CD4-positive, alpha-beta T cell (primary cell): ENCODE data around the gene TXNRD2. TPM values are rescaled to one million over a fixed set of nuclear protein-coding genes. Genes with fewer than 3 reads are reported as not detected.

ENCODE experiments used
- ATAC-seq: fragments of 200-7000 bp; cut with Tn5 transposase; one replicate; pipeline ENCODE4 v1.10.0; 2022; ENCODE audit warnings: mild to moderate bottlenecking; ENCODE audit not compliant: poor library complexity
- CTCF ChIA-PET: fragments of 350-600 bp; sonication (Branson Sonifier 250); formaldehyde crosslinking; loops from one replicate; lab custom pipeline; 2021; ENCODE audit warnings: antibody characterized with exemption, inconsistent platforms; lab: Charles Lee
- POLR2A ChIA-PET: fragments of 350-600 bp; sonication (Branson Sonifier 250); formaldehyde crosslinking; loops from one replicate; lab custom pipeline; 2021; ENCODE audit warnings: antibody characterized with exemption, inconsistent platforms; lab: Charles Lee
- DNase-seq, 14 experiments: peaks; one replicate each; pipeline ENCODE4 v3.0.0-alpha.2; 2013 to 2020; ENCODE audit warnings: mixed read lengths in 2 of 14
- H3K27ac ChIP-seq, 2 donors: one replicate each; pipeline versions ENCODE4 v1.5.1 to v1.7.0; 2013; ENCODE audit warnings: low read length in 2 of 2, low read depth in 1 of 2, mild to moderate bottlenecking in 1 of 2
- H3K27me3 ChIP-seq, 2 experiments: 1 replicate in 1 of 2; 2 replicates in 1 of 2; pipeline versions ENCODE4 v1.6.1 to v1.7.0; 2013; ENCODE audit warnings: low read length in 2 of 2, control low read depth in 1 of 2, mild to moderate bottlenecking in 1 of 2, moderate library complexity in 1 of 2; ENCODE audit not compliant: insufficient read depth in 2 of 2, control insufficient read depth in 1 of 2
- H3K36me3 ChIP-seq: one replicate; pipeline ENCODE4 v1.6.1; 2013; ENCODE audit warnings: low read length, control low read depth; ENCODE audit not compliant: insufficient read depth
- H3K4me1 ChIP-seq: one replicate; pipeline ENCODE4 v1.6.1; 2013; ENCODE audit warnings: low read length, control low read depth; ENCODE audit not compliant: insufficient read depth
- H3K4me3 ChIP-seq: one replicate; pipeline ENCODE4 v1.5.1; 2013; ENCODE audit warnings: mild to moderate bottlenecking, low read length, moderate library complexity
- H3K9me3 ChIP-seq, 2 experiments: 1 replicate in 1 of 2; 2 replicates in 1 of 2; pipeline versions ENCODE4 v1.6.1 to v1.7.0; 2013; ENCODE audit warnings: low read length in 2 of 2, mild to moderate bottlenecking in 2 of 2, control low read depth in 1 of 2, moderate library complexity in 1 of 2; ENCODE audit not compliant: control insufficient read depth in 1 of 2, insufficient read depth in 1 of 2
- H3K27ac Mint-ChIP-seq: one replicate; pipeline ENCODE4 v1.8.0; 2020; ENCODE audit warnings: mixed read lengths
- H3K27me3 Mint-ChIP-seq: one replicate; pipeline ENCODE4 v1.8.0; 2021; ENCODE audit warnings: mixed read lengths
- H3K36me3 Mint-ChIP-seq: one replicate; pipeline ENCODE4 v1.8.0; 2021; ENCODE audit warnings: low read depth, mixed read lengths
- H3K4me1 Mint-ChIP-seq: one replicate; pipeline ENCODE4 v1.8.0; 2021; ENCODE audit warnings: low read depth, mixed read lengths
- H3K4me3 Mint-ChIP-seq: one replicate; pipeline ENCODE4 v1.8.0; 2020; ENCODE audit warnings: mild to moderate bottlenecking, mixed read lengths
- H3K9me3 Mint-ChIP-seq: one replicate; pipeline ENCODE4 v1.8.0; 2020; ENCODE audit warnings: mixed read lengths
- CTCF ChIP-seq: fragments of 200-600 bp; IDR thresholded peaks from one replicate; pipeline ENCODE4 v1.8.0; 2022; ENCODE audit warnings: antibody characterized with exemption, mild to moderate bottlenecking
- intact Hi-C, 2 experiments: fragments of 100-400 bp; cut with DNase I in 1 of 2; cut with micrococcal nuclease in 1 of 2; formaldehyde crosslinking; loops; one replicate each; pipeline versions ENCODE4 v1.15.1 to v1.9.0; 2023 to 2025; cut with DNase I, micrococcal nuclease
- total RNA-seq, 174 experiments: library from RNA in 2 of 174; stranded (reverse) in 2 of 174; gene quantifications; one replicate each; pipeline ENCODE4 v1.2.3 and lab custom pipeline; 2021 to 2026

Gene TXNRD2
- total RNA-seq, 2 experiments from 2014 or later: 18.6 to 19.5 TPM

DNA sequence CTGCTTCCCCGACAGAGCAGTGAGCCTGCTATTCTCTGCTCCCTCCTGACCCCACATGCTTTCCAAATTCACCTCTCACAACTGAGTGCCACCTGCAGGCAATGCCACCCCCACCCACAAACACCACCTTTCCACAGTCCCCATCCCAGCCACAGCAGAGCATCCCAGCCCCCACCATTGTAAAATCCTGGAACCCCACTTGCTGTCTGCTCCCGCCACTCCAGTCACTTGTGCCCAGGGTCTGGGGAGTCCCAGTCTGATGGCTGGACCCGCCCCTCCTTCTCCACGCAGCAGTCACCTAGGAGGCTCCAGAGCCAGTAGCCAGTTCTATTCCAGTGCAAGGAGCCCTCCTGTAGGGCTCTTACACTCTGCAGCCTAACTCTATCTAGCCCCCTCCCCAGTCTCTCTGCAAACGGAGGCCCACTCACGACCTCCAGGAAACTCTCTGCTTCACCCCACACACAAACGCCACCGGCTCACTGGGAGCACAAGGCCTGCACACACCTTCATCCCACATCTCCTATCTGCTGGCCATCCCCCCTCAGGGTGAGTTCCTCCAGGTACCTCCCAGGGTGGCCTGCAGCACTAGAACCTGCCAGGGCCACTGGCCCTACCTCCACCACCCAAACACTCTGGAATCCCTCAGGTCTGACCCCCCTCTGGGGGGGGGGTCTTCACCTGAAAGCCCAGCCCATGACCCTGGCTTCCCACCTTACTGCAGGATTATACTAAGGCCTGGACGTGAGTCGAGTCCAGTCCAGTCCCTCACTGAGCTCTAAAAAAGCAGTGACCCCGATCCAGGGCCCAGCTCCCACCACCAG, 88.3 kb downstream of the TXNRD2 start:
- TF ChIP-seq CTCF: no peak
- CTCF ChIA-PET: interaction anchor here (1.0 kb wide), 1 partner anchor 57 kb away, joined by 3 read pairs; no protein-coding TSS in a partner anchor
- Mint-ChIP-seq H3K27ac (peak overlapping the region; percentile 96), H3K4me3 (peak overlapping the region; percentile 95), H3K4me1 (peaks cover 63% of the 10 kb centered on the region), H3K27me3 (no peaks in the 10 kb centered on the region), H3K36me3 (peaks cover 62% of the 10 kb centered on the region), H3K9me3 (no peaks in the 10 kb centered on the region)
- DNase-seq: peak in 1 of 14 experiments; percentile 12
- ATAC-seq: no peak
- H3K27ac ChIP-seq: peak overlapping the region in 1 of 2 donors; percentile 90
- peak overlapping the region; percentile 99 for H3K4me3 ChIP-seq
- intact Hi-C loops: loop anchor here in 1 of 2 experiments (10.0 kb wide), 3 partner anchors 162 to 558 kb away; partner anchors contain the start of genes ARVCF, CLTCL1, RANBP1 and TRMT2A
- POLR2A ChIA-PET: interaction anchor here (0.6 to 3.6 kb wide), 5 partner anchors 9 to 714 kb away, joined by 3 to 92 read pairs (median 17); no protein-coding TSS in a partner anchor
- peaks cover 64% of the 10 kb centered on the region for H3K4me1 ChIP-seq
- no peaks in the 10 kb centered on the region for H3K9me3 ChIP-seq
- no peaks in the 10 kb centered on the region for H3K27me3 ChIP-seq
- H3K36me3 ChIP-seq: peaks cover 30% of the 10 kb centered on the region

- H3K9me3 ChIP-seq: peaks cover 0 to 2% of the 10 kb centered on the region in 2 experiments
- H3K36me3 ChIP-seq: peaks cover 35% of the 10 kb centered on the region
- intact Hi-C loops: loop anchor here in 1 of 2 experiments (10.0 kb wide), 3 partner anchors 163 to 557 kb away; partner anchors contain the start of genes ARVCF, CLTCL1, RANBP1 and TRMT2A
- H3K4me3 Mint-ChIP-seq: peak overlapping the region; percentile 95
- H3K4me1 Mint-ChIP-seq: peaks cover 53% of the 10 kb centered on the region
- TF ChIP-seq CTCF: no peak
- no peak for ATAC-seq
- ChIA-PET CTCF (no interaction called here), POLR2A (interaction anchor here (1.3 kb wide), 1 partner anchor 40 kb away, joined by 5 read pairs; no protein-coding TSS in a partner anchor)
- no peak overlapping the region for H3K4me3 ChIP-seq
- DNase-seq: peak in 1 of 14 experiments; percentile 14
- peaks cover 67% of the 10 kb centered on the region for H3K4me1 ChIP-seq
- H3K27ac Mint-ChIP-seq: peak overlapping the region; percentile 96
- H3K36me3 Mint-ChIP-seq: peaks cover 69% of the 10 kb centered on the region
- no peak overlapping the region for H3K27ac ChIP-seq
- H3K27me3 Mint-ChIP-seq: no peaks in the 10 kb centered on the region
- no peaks in the 10 kb centered on the region for H3K9me3 Mint-ChIP-seq
- H3K27me3 ChIP-seq: no peaks in the 10 kb centered on the region
These were observed 89.3 kb downstream of the TXNRD2 start for GRCh38 chr22:19852177-19852781.
